ENCODE results near the gene SNORC.

- TF ChIP-seq CTCF (conservative IDR thresholded peaks at IDR 0.05 in 1 of 2, IDR thresholded peaks at IDR 0.05 in 1 of 2; ENCODE audit: extremely low read depth in 1 of 2, insufficient read depth in 1 of 2, low read depth in 1 of 2, low read length in 2 of 2) (no peak), EZH2 (IDR thresholded peaks at IDR 0.05; ENCODE audit: borderline replicate concordance, low read length) (no peak)
Observed at GRCh38 chr2:232887171-232887850, 17.2 kb downstream of the SNORC start.
